ENCODE measurements around the gene TMEM169. TPM values are rescaled to one million over a fixed set of nuclear protein-coding genes. Genes with fewer than 3 reads are reported as not detected.
"Not testable (repeated sequence)": the region's sequence is repeated elsewhere in the genome, so short reads cannot be mapped to it uniquely, and the experiment has no call there.

The TMEM169 gene
- total RNA-seq, 1 experiment from 2014 or later: 0.74 TPM

- Histone ChIP-seq H3K4me1 (ENCODE audit: control insufficient read depth, insufficient read depth, low read length) (peaks cover 11% of the 10 kb centered on the region; the same call in 1 of the 2 replicates), H3K9me3 (ENCODE audit: control insufficient read depth, insufficient read depth, low read depth, low read length) (no peaks in the 10 kb centered on the region), H3K36me3 (ENCODE audit: control insufficient read depth, insufficient read depth, low read length) (no peaks in the 10 kb centered on the region), H3K27ac (ENCODE audit: low read length) (no peak overlapping the region), H3K4me3 (ENCODE audit: low read depth in 2 of 2, low read length in 2 of 2) (no peak overlapping the region), H3K27me3 (ENCODE audit: control insufficient read depth, insufficient read depth, low read length) (no peaks in the 10 kb centered on the region)
- no peak for TF ChIP-seq POLR2AphosphoS5 (IDR thresholded peaks at IDR 0.05; ENCODE audit: low read depth, low read length)
- TF ChIP-seq TCF7L2 (IDR thresholded peaks at IDR 0.05; ENCODE audit: low read depth, low read length): no peak
- TF ChIP-seq SIN3A (IDR thresholded peaks at IDR 0.05; ENCODE audit: borderline replicate concordance, insufficient read depth, low read depth, low read length): no peak
- no peak for TF ChIP-seq REST (IDR thresholded peaks at IDR 0.05; ENCODE audit: insufficient read depth in 1 of 2, low read depth in 2 of 2, low read length in 1 of 2)
- TF ChIP-seq CTCF (IDR thresholded peaks at IDR 0.05): no peak
- ChIA-PET CTCF (no interaction called here), POLR2A (no interaction called here)
- ATAC-seq (no peak), DNase-seq (ENCODE audit: low read depth, low spot score) (no peak)
- intact Hi-C loops (cut with micrococcal nuclease; ENCODE audit: unreplicated experiment): no loop called here
- BruUV-seq (replicated peaks): no TSS peak
- in situ Hi-C loops (cut with HindIII; ENCODE audit: low pct_unique_long_range_greater_than_20kb, low sequenced_read_pairs): no loop called here
Measured at GRCh38 chr2:216078776-216079175, 2.9 kb upstream of the TMEM169 start.

GRCh38 chr2:216080048-216080447 lies 1.7 kb upstream of the TMEM169 start:
- H3K36me3 ChIP-seq (ENCODE audit: control insufficient read depth, insufficient read depth, low read length); CTCF ChIA-PET; intact Hi-C loops (cut with micrococcal nuclease; ENCODE audit: unreplicated experiment); H3K9me3 ChIP-seq (ENCODE audit: control insufficient read depth, insufficient read depth, low read depth, low read length); ATAC-seq; H3K27me3 ChIP-seq (ENCODE audit: control insufficient read depth, insufficient read depth, low read length); DNase-seq (ENCODE audit: low read depth, low spot score); H3K27ac ChIP-seq (ENCODE audit: low read length); POLR2A ChIA-PET; H3K4me3 ChIP-seq (ENCODE audit: low read depth in 2 of 2, low read length in 2 of 2); BruUV-seq (replicated peaks); in situ Hi-C loops (cut with HindIII; ENCODE audit: low pct_unique_long_range_greater_than_20kb, low sequenced_read_pairs): not testable (repeated sequence)
- H3K4me1 ChIP-seq (ENCODE audit: control insufficient read depth, insufficient read depth, low read length): peaks cover 11% of the 10 kb centered on the region; the same call in 1 of the 2 replicates

GRCh38 chr2:216081012-216081411 lies 707 bp upstream of the TMEM169 start:
- DNase-seq (ENCODE audit: low read depth, low spot score) (no peak), ATAC-seq (peak; percentile 1; the same call in 1 of the 2 replicates)
- BruUV-seq (replicated peaks): no TSS peak
- TF ChIP-seq TCF7L2 (IDR thresholded peaks at IDR 0.05; ENCODE audit: low read depth, low read length) (no peak), POLR2AphosphoS5 (IDR thresholded peaks at IDR 0.05; ENCODE audit: low read depth, low read length) (no peak), SIN3A (IDR thresholded peaks at IDR 0.05; ENCODE audit: borderline replicate concordance, insufficient read depth, low read depth, low read length) (no peak), REST (IDR thresholded peaks at IDR 0.05; ENCODE audit: insufficient read depth in 1 of 2, low read depth in 2 of 2, low read length in 1 of 2) (no peak), CTCF (IDR thresholded peaks at IDR 0.05) (no peak)
- ChIA-PET CTCF (interaction anchor here (0.6 to 1.1 kb wide), 2 partner anchors 45 to 114 kb away, joined by 3 to 5 read pairs; no protein-coding TSS in a partner anchor), POLR2A (interaction anchor here (0.6 kb wide), 1 partner anchor 20 kb away, joined by 10 read pairs; no protein-coding TSS in a partner anchor)
- Histone ChIP-seq H3K9me3 (ENCODE audit: control insufficient read depth, insufficient read depth, low read depth, low read length) (no peaks in the 10 kb centered on the region), H3K36me3 (ENCODE audit: control insufficient read depth, insufficient read depth, low read length) (no peaks in the 10 kb centered on the region), H3K4me1 (ENCODE audit: control insufficient read depth, insufficient read depth, low read length) (peaks cover 11% of the 10 kb centered on the region; the same call in 1 of the 2 replicates), H3K27me3 (ENCODE audit: control insufficient read depth, insufficient read depth, low read length) (no peaks in the 10 kb centered on the region), H3K27ac (ENCODE audit: low read length) (peak overlapping the region; percentile 84), H3K4me3 (ENCODE audit: low read depth in 2 of 2, low read length in 2 of 2) (peak overlapping the region; percentile 59 to 86)
- intact Hi-C loops (cut with micrococcal nuclease; ENCODE audit: unreplicated experiment) (no loop called here), in situ Hi-C loops (cut with HindIII; ENCODE audit: low pct_unique_long_range_greater_than_20kb, low sequenced_read_pairs) (no loop called here)

All from Panc1 (cell line).